ENCODE data around the gene ZNF543.
"Not testable (repeated sequence)": the region's sequence is repeated elsewhere in the genome, so short reads cannot be mapped to it uniquely, and the experiment has no call there.

Gene ZNF543

DNA sequence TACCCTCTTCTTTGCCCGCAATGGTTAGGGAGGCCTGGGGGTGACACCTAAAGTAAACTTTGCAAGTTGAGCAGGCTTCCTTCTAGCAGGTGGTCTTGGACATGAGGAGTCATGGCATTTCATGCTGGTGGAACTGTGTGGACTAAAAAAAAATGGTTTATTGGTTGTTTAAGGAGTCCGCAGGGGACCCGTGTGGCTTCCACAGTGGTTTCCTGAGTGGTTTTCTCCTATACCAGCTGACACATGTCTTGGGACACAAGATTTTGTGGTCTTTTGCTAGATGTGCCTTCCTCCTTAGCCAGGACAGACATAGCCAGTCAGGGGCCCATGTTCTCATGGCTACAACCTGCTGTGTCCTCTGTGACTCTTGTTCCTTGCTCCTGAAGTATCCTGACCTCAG is 1.5 kb downstream of the ZNF543 start:
- no peak for DNase-seq

DNA sequence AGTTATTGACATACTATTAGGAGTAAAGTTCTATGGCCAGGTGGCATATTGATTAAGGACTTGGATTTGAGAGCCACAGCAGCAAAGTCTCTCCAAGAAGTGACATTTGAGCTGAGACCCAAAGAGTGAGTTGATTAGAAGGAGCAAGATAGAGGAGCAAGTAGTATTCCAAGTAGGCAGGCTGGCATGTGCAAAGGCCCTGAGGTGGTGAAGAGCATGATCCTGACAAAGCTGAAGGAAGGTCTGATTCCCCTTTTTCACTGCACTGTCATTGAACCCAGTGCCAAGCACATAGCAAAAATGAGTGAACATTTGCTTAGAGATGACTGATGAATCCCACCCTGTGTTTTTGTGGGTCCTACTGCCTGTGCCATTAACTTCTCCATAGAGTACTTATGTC is 4.7 kb downstream of the ZNF543 start:
- DNase-seq = no peak

DNA sequence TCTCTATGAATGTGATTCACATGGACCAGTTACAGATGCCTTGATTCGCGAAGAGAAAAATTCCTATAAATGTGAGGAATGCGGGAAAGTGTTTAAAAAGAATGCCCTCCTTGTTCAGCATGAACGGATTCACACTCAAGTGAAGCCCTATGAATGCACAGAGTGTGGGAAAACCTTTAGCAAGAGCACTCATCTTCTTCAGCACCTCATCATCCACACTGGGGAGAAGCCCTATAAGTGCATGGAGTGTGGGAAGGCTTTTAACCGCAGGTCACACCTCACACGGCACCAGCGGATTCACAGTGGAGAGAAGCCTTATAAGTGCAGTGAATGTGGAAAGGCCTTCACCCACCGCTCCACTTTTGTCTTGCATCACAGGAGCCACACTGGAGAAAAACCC is 7.7 kb downstream of the ZNF543 start:
- DNase-seq = no peak

DNA sequence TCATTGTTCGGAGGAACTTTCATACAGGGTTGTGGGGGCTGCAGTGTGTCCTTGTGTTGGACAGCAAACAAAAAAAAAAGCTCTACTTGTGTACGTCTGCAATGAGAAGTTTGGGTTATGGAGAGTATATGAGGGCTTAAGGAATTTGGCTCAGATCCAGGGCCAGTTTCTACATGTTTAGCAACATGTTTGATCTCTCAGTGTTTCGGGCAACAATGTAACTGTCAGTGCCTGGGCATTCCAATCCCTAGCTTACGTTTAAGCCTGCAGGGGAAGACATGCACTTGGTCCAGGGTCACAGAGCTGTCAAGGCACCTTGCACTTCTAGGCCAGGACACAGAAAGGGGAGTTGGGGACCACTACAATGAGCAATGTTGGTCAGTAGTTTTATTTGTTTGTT is 13.9 kb downstream of the ZNF543 start:
- no peak for DNase-seq

DNA sequence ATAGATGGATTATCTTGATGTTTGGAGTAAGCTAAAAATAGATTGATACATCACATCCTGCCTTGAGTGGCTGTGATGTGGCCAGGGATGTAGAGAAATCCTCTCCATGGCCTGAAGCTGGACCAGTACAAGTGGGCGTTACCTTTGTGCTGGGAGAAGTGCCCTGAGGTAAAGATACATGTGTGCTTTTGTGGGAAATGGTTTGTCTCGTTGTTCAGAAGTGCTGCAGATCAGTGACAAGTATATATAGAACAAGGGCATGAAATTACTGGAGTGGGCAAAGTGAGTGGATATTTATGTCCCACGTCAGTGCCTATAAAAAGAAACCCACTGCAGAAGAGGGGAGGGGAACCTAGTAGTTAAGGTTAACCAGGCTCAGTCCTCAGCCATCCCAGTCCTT is 18.6 kb downstream of the ZNF543 start:
- no peak for DNase-seq

DNA sequence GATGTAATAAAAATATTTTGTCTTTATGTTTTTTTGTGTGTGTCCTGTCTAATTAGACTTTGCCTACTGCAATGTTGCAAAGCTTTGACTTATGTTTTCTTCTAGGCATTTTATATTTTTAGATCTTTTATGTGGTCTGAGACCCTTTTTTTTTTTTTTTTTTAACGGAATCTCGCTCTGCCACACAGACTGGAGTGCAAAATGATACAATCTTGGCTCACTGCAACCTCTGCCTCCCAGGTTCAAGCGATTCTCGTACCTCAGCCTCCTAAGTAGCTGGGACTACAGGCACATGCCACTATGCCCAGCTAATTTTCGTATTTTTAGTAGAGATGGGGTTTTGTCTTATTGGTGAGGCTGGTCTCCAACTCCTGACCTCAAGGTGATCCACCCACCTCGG is 22.3 kb downstream of the ZNF543 start:
- no peak for DNase-seq

DNA sequence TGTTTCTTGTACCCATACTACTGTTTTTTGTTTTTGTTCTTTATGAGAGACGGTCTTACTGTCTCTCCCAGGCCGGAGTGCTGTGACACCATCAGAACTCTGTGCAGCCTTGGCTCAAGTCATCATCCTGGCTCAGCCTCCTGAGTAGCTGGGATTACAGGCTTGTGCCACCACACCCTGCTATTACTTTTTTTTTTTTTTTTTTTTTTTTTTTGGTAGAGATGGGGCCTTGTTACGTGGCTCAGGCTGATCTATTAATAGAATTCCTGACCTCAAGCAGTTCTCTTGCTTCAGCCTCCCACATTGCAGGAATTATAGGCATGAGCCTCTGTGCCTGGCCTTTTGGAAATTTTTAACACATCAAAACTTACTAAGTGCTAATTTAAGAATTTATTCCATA is 27.9 kb downstream of the ZNF543 start:
- DNase-seq = no peak

DNA sequence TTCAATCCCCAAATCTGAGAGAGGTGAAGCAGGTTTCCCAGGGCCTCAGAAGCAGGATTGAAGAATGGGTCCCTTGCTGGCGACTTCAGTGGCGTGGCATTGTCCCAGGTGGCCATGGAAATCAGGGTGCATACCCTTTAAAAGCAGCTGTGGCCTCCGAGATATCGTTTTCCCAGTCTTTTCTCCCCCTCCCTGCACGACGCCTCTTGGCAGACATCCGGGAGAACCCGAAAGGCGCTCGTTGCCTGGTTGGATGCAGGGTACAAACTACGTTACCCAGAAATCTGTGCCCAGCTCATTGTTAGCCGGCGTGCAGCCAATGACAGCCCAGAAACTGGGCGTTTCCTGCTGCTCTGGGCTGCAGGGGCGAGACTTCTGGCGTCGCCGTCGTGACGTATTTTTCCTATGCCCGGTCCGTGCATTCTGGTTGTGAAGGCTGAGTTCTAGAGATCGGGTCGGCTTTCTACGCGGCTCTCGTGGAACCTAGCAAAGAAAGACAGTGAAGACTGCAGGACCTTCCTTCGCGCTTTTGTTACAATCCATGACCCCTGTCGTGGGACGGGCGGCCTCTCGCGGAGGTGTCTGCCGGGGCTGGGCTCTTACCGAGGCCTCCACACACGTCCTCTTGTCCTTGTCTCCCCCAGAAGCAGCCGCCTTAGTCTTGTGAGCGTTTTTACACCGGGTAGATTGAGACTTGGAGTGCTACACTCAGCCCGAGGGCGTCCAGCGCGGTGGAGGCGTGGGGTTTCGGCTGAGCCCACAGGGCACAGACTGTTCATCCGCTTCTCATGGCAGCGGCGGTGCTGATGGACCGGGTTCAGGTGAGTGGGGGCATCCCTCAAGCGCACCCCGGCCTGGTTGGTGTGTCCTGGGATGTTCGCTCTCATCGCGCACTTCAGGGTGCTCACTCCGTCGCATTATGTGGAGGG is 30.9 kb downstream of the ZNF543 start, which contains the start of gene ZNF304:
TSS of gene ZNF304 (plus strand) at position 395 of the 929 bp plus-strand sequence. CDS start at position 789, 394 bp downstream.
- peak; percentile 64 for DNase-seq

DNA sequence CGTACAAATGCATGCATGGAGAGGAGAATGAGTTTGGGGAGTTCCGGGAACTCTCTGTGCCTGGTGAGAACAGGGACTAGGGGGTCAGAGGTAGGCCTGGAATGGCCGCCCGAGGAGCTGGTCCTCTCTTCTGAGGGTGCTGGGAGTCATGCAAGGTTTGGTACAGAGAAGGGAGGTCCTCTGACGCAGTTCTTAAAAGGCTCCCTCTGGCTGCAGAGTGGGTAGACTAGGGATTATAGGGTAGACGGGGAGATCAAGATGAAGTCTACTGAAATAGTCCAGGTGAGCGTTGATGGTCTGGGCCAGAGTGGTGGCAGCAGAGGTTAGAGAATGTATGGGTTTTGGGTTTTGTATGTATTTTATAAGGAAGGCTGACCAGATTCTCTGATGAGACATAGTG is 31.6 kb downstream of the ZNF543 start:
- DNase-seq = no peak

DNA sequence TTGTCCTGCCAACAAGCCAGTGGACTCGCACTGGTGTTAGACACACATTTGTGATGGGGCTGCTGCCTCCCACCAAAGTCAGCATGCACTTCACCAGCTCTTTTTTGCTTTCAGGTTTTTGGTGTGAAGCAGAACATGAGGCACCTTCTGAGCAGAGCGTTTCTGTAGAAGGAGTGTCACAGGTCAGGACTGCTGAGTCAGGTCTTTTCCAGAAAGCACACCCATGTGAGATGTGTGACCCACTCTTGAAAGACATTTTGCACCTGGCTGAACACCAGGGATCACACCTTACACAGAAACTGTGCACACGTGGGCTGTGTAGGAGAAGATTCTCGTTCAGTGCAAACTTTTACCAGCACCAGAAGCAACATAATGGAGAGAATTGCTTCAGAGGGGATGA is 35.6 kb downstream of the ZNF543 start:
- no peak for DNase-seq

DNA sequence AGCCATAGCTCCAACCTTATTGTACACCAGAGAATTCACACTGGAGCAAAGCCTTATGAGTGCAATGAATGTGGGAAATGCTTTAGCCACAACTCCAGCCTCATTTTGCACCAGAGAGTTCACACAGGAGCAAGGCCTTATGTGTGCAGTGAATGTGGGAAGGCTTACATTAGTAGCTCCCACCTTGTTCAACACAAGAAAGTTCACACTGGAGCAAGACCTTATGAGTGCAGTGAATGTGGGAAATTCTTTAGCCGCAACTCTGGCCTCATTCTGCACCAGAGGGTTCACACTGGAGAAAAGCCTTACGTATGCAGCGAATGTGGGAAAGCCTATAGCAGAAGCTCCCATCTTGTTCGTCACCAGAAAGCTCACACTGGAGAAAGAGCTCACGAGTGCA is 37.1 kb downstream of the ZNF543 start:
- DNase-seq = no peak

DNA sequence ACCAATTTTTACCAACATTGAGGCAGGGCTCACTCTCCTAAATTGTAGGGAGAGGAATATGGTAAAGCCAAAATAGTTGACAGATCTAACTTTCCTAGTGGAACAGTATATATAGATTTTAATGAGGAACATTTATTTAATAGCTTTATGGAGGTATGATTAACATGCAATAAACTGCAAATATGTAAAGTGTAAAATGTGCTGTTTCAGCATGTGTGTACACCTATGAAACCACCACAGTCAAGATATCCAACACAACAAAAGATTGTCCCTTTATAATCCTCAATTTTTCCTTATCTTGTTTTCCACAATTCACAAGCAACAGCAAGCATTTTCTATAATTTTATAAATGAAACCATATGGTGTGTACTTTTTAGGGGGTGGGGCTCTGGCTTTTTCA is 39.0 kb downstream of the ZNF543 start:
- no peak for DNase-seq

DNA sequence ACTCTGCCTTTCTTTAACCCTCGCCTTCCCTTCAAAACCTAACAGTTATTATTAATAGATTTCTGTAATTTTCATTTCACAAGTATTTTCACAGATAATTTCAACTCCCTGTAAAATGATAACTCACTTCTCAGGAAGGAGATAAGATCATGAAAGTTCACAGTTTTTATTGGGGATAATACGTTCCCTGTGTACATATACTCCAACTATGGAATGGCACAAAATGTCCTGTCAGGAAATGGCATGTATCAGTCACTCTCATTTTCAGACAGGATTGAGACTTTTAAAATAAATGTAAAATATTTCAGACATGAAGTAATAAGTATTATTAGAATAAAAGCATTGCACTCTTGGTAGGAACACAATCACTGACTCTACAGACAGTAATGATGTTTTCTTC is 42.1 kb downstream of the ZNF543 start:
- DNase-seq = no peak

DNA sequence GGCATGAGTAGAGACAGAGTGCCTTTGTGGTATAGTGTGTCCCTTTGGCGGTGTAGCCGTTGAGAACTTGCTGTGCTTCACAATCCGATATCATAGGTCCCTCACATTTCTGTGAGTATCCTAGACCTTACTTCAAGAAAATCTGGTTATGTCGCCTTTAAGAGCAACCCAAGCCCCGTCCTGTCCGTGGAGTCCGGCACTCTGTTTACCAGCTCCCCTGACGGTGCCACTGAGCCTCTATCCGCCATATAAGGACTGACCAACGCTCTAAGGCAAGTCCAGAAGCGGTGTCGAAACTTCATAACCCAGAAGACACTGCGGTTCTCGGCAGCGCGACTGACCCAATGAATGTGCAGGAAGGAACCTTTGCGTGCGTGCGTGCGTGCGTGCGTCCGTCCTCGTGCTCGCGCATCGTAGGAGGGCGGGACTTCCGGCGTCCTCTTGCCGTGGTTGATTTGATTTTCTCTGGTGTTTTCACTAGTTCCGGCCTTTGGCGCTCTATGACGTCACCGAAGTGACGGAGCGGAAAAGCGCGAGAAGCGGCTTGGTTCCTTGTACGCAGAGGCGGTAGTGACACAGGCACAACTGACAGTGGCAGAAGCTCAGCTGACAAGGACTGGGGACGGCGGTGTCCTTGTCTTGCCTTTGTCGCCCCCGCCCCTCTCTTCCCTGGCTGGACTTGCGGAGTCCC is 42.9 kb downstream of the ZNF543 start, which contains the start of the genes TRAPPC2B and ZNF547:
TSS of gene TRAPPC2B (plus strand) at position 555 of the 691 bp plus-strand sequence. CDS start 1,283 bp downstream, outside the sequence.
TSS of gene ZNF547 (plus strand) at position 555 of the 691 bp plus-strand sequence. CDS start 5,005 bp downstream, outside the sequence.
- DNase-seq = peak; percentile 95

DNA sequence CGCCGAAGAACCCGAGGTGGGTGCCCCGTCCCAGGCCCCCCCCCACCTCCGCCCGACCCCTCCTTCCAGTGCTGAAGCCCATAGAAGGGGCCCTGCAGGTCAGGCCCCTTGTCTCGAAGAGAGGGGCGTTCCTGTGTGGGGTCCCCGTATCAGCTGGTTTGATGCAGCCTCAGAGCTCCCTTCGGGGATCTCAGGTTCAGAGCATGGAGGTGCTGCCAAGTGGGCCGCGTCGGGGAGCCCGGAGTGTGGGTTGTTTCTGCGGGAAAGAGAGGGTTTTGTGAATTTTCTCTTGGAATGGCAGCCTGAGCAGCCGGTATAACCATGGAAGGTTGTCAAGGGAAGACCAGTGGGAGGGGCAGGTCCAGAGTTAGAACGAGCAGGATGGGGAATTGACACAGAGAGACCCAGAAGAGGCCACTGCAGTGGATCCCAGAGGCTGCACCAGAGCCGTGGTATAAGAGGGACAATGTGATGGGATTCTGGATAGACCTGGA is 43.5 kb downstream of the ZNF543 start:
- no peak for DNase-seq

DNA sequence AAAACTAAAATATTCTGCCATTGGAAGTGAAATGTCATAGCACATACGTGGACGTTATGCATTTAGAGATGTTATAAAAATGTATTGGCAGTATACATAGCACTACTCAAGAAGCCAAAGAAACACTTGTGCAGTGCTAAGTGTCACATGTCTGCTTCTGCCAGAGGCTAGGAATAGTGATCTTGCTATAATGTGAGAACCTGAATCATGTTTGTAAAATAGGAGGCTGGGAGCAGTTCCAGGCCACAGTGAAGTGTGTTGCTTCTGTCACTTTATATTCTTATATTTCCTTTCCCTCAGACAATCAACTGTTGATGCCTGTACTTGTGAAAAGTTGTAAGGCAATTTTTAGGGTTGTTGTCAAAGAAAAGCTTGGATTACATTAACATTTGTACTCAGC is 46.5 kb downstream of the ZNF543 start:
- DNase-seq = no peak

DNA sequence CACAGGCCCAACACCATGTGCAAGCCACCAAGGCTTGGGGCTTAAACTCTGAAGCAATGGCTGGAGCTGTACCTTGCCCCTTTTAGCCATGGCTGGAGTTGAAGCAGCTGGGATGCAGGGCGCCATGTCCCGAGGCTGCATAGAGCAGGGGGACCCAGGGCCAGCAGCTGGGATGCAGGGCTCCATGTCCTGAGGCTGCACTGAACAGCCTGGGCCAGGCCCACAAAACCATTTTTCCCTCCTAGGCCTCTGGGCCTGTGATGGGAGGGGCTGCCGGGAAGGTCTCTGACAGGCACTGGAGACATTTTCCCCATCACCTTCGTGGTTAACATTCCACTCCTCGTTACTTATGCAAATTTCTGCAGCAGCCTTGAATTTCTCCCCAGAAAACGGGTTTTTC is 53.9 kb downstream of the ZNF543 start:
- no peak for DNase-seq

DNA sequence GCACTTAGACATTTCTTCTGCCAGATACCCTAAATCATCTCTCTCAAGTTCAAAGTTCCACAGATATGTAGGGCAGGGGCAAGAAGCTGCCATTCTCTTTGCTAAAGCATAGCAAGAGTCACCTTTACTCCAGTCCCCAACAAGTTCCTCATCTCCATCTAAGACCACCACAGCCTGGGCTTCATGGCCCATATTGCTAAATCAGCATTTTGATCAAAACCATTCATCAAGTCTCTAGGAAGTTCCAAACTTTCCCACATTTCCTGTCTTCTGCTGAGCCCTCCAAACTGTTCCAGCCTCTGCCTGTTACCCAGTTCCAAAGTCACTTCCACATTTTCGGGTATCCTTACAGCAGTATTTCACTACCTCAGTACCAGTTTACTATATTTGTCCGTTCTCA is 54.4 kb downstream of the ZNF543 start:
- DNase-seq = not testable (repeated sequence)

DNA sequence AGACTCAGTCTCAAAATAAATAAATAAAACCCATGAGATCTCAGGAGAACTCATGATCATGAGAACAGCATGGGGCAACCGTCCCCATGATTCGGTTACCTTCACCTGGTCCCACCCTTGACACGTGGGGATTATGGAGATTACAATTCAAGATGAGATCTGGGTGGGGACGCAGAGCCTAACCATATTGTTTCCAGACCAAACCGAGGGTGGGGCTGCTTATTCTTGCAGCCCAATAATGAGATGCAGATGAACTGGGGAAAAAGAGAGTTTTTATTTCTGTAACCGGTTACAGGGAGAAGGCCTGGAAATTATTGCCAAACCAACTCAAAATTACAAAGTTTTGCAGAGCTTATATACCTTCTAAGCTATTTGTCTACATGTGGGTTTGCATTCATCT is 55.9 kb downstream of the ZNF543 start:
- DNase-seq = no peak

DNA sequence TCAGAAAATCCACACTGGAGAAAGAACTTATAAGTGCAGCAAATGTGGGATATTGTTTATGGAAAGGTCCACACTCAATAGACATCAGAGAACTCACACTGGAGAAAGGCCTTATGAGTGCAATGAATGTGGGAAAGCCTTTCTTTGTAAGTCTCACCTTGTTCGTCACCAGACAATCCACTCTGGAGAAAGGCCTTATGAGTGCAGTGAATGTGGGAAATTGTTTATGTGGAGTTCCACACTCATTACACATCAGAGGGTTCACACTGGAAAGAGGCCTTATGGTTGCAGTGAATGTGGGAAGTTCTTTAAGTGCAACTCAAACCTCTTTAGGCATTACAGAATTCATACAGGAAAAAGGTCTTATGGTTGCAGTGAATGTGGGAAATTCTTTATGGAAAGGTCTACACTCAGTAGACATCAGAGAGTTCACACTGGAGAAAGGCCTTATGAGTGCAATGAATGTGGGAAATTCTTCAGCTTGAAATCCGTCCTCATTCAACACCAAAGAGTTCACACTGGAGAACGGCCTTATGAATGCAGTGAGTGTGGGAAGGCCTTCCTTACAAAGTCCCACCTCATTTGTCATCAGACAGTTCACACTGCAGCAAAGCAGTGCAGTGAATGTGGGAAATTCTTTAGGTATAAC is 57.4 kb downstream of the ZNF543 start:
- no peak for DNase-seq
